Right lung (tissue), 5 donors: Measurements from ENCODE around the gene SEC22B. TPM values are rescaled to one million over a fixed set of nuclear protein-coding genes. Genes with fewer than 3 reads are reported as not detected.
"Not testable (repeated sequence)": the region's sequence is repeated elsewhere in the genome, so short reads cannot be mapped to it uniquely, and the experiment has no call there.

Experiments
- DNase-seq, 2 donors: peaks; one replicate each; pipeline ENCODE4 v3.0.0-alpha.2; 2013
- polyA plus RNA-seq, 5 donors: library from polyadenylated mRNA; unstranded; fragments of 120-200 nt; gene quantifications; one replicate each; pipeline versions ENCODE4 v1.2.1 to v1.2.3, GENCODE V29; 2013; ENCODE audit warnings: inconsistent platforms in 1 of 5, low replicate concordance in 1 of 5; ENCODE audit not compliant: insufficient read length in 5 of 5, insufficient read depth in 1 of 5

Gene SEC22B
- polyA plus RNA-seq, 5 donors, result 34.0 to 47.1 (median 40.8) TPM

DNA sequence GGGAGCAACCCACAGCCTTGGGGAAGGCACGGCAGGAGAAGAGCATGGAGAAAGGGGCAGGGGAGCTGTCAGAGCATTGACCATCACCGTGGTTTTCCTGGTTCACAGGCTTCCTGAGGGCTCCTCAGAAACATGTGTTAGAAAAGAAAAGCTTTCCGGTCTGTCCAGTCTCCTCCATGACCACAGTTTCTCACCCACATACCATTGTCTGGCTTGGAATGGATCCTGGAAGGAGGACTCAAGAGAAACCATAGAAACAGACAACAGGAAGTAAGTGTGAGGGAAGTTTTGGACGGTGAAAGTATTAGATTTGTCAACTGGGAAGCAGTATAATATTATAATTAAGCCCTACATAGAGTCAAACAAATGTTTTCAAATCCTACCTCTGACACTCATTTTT lies 55.8 kb downstream of the SEC22B start:
- not testable (repeated sequence) for DNase-seq

DNA sequence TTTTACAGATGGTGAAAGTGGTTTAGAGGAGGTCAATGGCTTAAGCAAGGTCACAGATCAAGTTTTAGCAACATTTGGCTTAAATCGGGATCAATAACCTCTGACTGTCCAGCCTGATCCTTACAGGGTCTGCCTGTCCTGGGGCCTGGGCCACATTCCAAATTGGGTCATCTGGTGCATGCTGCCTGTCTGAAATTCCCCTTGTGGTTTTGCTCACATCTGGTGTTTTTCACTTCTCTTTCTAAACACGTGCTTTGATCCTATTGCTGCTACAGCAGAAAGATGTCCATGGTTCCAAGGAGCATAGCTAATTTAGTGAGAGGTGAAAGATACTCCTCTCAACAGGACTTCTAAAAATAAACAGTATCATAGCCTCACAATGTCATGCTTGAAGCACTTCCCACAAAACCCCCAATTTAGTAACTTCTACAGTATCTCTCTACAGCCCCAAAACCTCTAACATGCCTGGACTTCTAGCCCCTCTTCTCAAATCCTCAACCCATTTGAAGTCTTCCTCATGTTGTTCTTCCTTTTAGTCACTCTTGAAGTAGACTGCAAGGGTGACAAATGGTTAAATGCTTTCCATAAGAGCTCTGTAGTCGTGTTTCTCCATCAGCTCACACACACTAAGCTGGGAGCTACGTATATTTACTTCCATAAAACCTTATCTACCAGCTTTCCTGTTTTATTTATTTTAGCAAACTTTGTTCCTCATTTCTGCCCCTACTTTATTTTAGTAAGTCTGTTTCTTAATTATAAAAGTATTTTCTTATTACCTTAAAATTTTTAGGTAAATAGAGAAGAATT lies 58.7 kb downstream of the SEC22B start:
- DNase-seq, result peak in 1 of 2 donors; percentile 10

- DNase-seq, result not testable (repeated sequence)
Observed at GRCh38 chr1:120116094-120116493, 60.2 kb downstream of the SEC22B start.

DNA sequence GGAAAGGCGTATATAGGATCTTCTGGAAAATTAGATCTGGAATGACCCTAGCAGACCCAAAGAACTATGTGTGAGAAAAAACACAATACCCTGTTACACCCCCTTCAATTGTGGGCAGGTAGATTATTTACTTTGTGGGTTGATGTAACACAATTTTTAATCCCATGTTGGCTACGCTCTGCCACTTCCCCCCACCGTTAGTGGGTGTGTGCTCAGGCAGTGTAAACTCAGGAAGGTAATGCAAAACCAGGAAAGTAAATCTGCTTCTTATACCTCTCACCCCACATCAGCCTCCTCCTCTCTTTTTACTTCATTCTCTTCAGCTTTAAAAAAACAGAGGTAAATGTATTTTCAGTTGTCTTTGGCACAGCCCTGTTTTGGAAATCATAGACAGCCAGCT lies 63.2 kb downstream of the SEC22B start:
- DNase-seq, result not testable (repeated sequence)

- DNase-seq, result not testable (repeated sequence)
Observed at GRCh38 chr1:120112212-120112611, 64.1 kb downstream of the SEC22B start.

- not testable (repeated sequence) for DNase-seq
Observed at GRCh38 chr1:120111771-120112170, 64.5 kb downstream of the SEC22B start.

DNA sequence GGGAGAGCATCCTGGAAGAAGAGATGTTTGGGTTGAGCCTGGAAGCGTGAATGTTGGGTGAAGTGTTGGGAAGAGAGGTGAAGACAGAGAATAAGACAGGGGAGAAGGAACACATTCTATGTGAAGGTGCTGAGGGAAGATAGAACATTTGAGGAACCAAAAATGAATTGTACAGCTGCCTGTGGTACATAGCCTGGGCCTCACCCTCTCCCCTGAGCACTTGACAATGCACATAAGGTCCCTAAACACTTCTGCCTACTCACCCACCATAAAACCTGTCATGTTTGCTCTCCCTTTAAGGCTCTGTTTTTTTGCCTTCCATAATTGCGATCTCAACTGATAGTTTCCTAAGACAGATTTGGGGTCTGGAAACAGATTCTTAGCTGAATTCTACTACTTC lies 65.3 kb downstream of the SEC22B start:
- not testable (repeated sequence) for DNase-seq

- DNase-seq, result not testable (repeated sequence)
Observed at GRCh38 chr1:120109656-120110055, 66.7 kb downstream of the SEC22B start.

DNA sequence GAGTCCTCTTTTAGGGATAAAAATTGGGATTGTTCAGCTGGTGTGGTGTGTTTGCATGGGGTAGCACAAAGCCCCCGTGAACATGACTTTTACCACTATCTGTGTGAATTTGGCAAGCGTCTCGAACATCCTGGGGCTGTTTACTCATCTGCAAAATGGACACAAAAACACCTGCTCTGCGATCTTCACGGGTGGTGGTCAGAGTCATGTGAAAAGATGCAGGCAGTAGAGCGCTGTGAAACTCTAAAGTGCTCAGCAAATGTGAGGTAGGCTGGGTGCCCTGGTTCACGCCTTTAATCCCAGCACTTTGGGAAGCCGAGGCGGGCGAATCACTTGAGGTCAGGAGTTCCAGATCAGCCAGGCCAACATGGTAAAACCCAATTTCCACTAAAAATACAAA lies 67.1 kb downstream of the SEC22B start:
- not testable (repeated sequence) for DNase-seq

DNA sequence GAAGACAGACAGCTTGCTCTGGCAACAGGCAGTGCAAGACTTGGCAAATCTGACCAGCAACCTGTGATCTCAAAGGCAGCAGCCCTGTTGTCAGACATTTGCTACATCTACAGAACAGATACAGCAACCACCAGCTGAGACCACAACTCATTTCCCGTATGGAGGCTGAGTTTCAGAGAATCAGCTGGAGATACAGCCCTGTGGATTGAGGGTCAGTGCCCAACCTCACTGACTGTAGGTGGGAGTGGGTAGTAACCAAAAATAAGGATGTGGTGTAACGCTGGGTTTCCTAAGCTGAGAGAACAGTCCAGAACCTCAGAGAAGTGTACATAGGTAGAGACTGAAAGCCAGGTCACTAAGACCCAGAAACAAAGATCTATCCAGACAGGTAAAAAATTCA lies 71.0 kb downstream of the SEC22B start:
- DNase-seq, result not testable (repeated sequence)

GRCh38 chr1:120103768-120104167 lies 72.6 kb downstream of the SEC22B start:
- DNase-seq, result not testable (repeated sequence)

GRCh38 chr1:120101593-120101992 lies 74.7 kb downstream of the SEC22B start:
- DNase-seq, result peak; percentile 39 to 58

Other genes starting within 250 kb of the SEC22B start
- 10 to 100 TPM; 46.7 to 82.0 (median 68.6) TPM for gene NOTCH2, start 106.9 kb downstream of the SEC22B start, polyA plus RNA-seq
- gene NBPF8, start 238.5 kb upstream of the SEC22B start, polyA plus RNA-seq, result 10 to 100 TPM; 16.9 to 25.1 (median 21.7) TPM